Nephron progenitor cell (in vitro differentiated cells): ENCODE data around the gene KCNQ1OT1.

Experiments used
- DNase-seq: peaks from one replicate; pipeline ENCODE4 v3.0.0; 2021
- H3K27ac Mint-ChIP-seq: 2 replicates; pipeline ENCODE4 v1.8.0; 2021; ENCODE audit warnings: mild to moderate bottlenecking, moderate library complexity, mixed read lengths
- H3K27me3 Mint-ChIP-seq: 2 replicates; pipeline ENCODE4 v1.8.0; 2021; ENCODE audit warnings: mild to moderate bottlenecking, low read depth, mixed read lengths; ENCODE audit not compliant: poor library complexity
- H3K36me3 Mint-ChIP-seq: 2 replicates; pipeline ENCODE4 v1.8.0; 2021; ENCODE audit warnings: low read depth, mixed read lengths
- H3K4me1 Mint-ChIP-seq: 2 replicates; pipeline ENCODE4 v1.8.0; 2021; ENCODE audit warnings: mixed read lengths
- H3K4me3 Mint-ChIP-seq: 2 replicates; pipeline ENCODE4 v1.8.0; 2021; ENCODE audit warnings: mild to moderate bottlenecking, moderate library complexity, mixed read lengths
- H3K9me3 Mint-ChIP-seq: 2 replicates; pipeline ENCODE4 v1.8.0; 2021; ENCODE audit warnings: mild to moderate bottlenecking, moderate library complexity, mixed read lengths
- TF ChIP-seq, protein P1 (sequence below): fragments of 200-600 bp; sonication (generic); IDR thresholded peaks from 2 replicates; pipeline ENCODE4 v1.5.0; 2021; ENCODE audit warnings: antibody characterized with exemption

Gene KCNQ1OT1

GRCh38 chr11:2694495-2694894 lies 5.3 kb downstream of the KCNQ1OT1 start:
- DNase-seq = no peak
- TF ChIP-seq, protein P1, sequence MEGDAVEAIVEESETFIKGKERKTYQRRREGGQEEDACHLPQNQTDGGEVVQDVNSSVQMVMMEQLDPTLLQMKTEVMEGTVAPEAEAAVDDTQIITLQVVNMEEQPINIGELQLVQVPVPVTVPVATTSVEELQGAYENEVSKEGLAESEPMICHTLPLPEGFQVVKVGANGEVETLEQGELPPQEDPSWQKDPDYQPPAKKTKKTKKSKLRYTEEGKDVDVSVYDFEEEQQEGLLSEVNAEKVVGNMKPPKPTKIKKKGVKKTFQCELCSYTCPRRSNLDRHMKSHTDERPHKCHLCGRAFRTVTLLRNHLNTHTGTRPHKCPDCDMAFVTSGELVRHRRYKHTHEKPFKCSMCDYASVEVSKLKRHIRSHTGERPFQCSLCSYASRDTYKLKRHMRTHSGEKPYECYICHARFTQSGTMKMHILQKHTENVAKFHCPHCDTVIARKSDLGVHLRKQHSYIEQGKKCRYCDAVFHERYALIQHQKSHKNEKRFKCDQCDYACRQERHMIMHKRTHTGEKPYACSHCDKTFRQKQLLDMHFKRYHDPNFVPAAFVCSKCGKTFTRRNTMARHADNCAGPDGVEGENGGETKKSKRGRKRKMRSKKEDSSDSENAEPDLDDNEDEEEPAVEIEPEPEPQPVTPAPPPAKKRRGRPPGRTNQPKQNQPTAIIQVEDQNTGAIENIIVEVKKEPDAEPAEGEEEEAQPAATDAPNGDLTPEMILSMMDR = no peak
- peaks cover 6% of the 10 kb centered on the region for H3K27me3 Mint-ChIP-seq
- peaks cover 23% of the 10 kb centered on the region for H3K36me3 Mint-ChIP-seq
- peak overlapping the region; percentile 35 for H3K4me3 Mint-ChIP-seq
- peaks cover 93% of the 10 kb centered on the region for H3K4me1 Mint-ChIP-seq
- peaks cover 12% of the 10 kb centered on the region for H3K9me3 Mint-ChIP-seq
- H3K27ac Mint-ChIP-seq = no peak overlapping the region

DNA sequence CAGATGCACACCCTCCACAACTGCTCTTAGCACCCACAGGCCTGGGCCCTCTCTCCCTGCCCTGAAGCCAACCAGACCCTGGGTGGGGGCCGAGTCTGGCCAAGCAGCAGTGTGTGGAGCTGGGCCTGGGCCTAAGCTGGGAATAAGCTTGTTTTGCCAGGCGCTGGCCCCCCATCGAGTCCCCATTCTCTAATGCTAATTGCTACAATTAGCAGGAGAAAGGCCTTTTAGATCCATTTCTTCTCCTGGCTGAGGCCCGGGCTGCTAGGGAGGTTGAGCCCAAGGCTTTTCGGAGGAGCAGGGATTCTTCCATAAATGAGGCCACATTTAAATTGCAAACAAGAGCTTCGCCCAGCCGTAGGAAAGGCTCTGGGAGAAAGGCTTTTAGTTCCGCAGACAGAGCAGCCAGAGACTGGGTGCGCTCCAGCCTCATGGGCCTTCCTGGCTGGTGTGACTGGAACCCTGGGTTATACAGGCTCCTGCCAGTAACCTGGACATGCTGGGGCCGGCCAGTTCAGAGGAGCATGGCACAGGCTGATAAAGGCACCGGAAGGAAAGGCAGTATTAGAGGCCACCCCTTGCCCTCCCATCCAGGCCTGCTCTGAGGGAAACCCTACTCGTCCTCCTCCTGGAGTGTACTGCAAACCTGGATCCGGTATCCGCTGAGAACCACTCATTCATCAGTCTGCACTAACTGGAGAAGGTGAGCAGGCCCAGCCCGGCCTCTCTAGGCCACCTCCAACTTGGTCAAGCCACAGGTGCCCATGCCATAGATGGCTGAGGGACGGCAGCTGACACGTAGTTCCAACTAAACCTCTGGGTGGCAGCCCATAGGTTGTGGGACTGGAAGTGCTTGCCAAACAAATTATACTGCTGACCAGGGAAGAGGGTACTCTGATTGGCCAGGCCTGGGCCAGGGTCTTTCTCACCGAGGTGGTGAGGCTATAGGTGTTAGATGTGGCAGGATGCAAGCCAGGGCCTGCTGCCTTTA lies 6.2 kb downstream of the KCNQ1OT1 start:
- H3K27ac Mint-ChIP-seq = no peak overlapping the region

GRCh38 chr11:2691991-2692875 lies 7.6 kb downstream of the KCNQ1OT1 start:
- Mint-ChIP-seq H3K4me3 (peak overlapping the region; percentile 29), H3K9me3 (no peaks in the 10 kb centered on the region), H3K4me1 (peaks cover 100% of the 10 kb centered on the region), H3K36me3 (peaks cover 19% of the 10 kb centered on the region), H3K27me3 (peaks cover 6% of the 10 kb centered on the region), H3K27ac (peak overlapping the region; percentile 87)
- no peak for DNase-seq
- TF ChIP-seq, protein P1 = no peak

More for the DNA sequence above, 6.2 kb downstream of the KCNQ1OT1 start:
- Mint-ChIP-seq H3K9me3 (peaks cover 5% of the 10 kb centered on the region), H3K4me1 (peaks cover 100% of the 10 kb centered on the region), H3K4me3 (peak overlapping the region; percentile 35), H3K27me3 (peaks cover 6% of the 10 kb centered on the region), H3K36me3 (peaks cover 23% of the 10 kb centered on the region)
- DNase-seq = no peak
- TF ChIP-seq, protein P1 = no peak

DNA sequence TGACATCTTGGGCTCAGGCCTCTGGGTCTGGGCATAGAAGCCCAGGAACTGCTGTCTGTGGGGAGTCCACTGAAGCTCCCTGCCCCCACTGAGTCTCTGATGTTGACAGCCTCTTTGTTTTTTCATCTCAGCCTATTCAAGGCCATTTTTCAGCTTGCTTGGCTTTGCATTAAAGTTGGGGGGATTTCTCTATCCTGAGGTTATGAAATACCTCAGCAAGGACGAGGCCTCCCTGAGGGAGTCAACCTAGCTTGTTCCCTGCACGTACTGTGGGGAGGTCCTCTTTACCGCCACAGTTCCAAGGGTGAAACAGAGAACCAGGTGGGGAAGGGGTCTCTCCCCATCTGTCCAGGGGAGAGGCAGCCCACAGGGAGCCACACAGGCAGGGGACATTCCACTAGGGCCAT lies 8.4 kb downstream of the KCNQ1OT1 start:
- Mint-ChIP-seq H3K4me3 (no peak overlapping the region), H3K36me3 (peaks cover 13% of the 10 kb centered on the region), H3K9me3 (no peaks in the 10 kb centered on the region), H3K27ac (no peak overlapping the region), H3K4me1 (peaks cover 91% of the 10 kb centered on the region), H3K27me3 (peaks cover 6% of the 10 kb centered on the region)
- DNase-seq = no peak
- TF ChIP-seq, protein P1 = no peak

DNA sequence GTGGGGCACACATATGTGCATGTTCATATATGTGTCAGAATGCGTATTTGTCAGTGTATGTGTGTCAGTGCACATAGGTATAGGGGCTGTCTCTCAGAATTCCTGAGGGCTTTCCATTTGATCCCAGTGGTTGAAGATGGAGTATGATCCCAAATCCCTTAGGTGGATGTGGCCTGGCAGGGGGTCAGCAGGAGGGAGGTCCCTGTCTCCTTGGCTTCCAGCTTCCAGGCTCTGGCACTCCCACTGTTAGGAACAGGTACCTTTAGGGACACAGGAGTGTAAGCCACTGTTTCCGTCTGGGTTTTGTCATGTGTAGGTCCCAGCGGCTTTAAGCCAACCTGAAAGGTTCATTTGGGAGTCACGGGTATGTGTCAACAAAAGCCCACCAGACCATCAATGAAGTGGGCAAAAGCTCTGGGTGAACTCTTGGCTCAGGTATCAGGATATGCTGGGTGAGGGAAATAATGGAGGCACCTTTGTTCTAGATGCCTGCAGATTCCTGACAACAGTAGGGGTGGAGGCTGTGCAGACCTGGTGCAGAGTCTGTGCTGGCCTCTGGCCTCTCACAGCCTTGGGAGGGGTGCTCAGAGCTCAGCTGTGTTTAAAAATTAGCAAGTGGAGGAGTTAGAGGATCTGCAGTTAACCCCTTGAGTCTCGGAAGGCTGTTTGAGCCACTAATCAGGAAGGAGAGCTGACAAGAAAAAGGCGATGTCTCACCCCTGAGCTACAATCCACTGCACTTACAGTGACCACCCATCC lies 9.0 kb downstream of the KCNQ1OT1 start:
- H3K4me3 Mint-ChIP-seq = peak overlapping the region; percentile 29
- H3K4me1 Mint-ChIP-seq = peaks cover 85% of the 10 kb centered on the region
- TF ChIP-seq, protein P1 = no peak
- no peak overlapping the region for H3K27ac Mint-ChIP-seq
- DNase-seq = no peak
- no peaks in the 10 kb centered on the region for H3K9me3 Mint-ChIP-seq
- peaks cover 4% of the 10 kb centered on the region for H3K27me3 Mint-ChIP-seq
- H3K36me3 Mint-ChIP-seq = peaks cover 10% of the 10 kb centered on the region
